Fibroblast of the aortic adventitia (primary cell): ENCODE data around the gene TMEM266. TPM values are rescaled to one million over a fixed set of nuclear protein-coding genes. Genes with fewer than 3 reads are reported as not detected.
"Not testable (repeated sequence)": the region's sequence is repeated elsewhere in the genome, so short reads cannot be mapped to it uniquely, and the experiment has no call there.

Source experiments
- DNase-seq: peaks from one replicate; pipeline ENCODE4 v3.0.0-alpha.2; 2010; ENCODE audit warnings: low read depth
- H3K4me3 ChIP-seq: 2 replicates; pipeline ENCODE4 v1.5.1; 2011; ENCODE audit warnings: low read depth, mild to moderate bottlenecking, control low read depth, low read length, moderate library complexity
- CTCF ChIP-seq: IDR thresholded peaks from 2 replicates; pipeline ENCODE4 v1.5.1; 2011; ENCODE audit warnings: mild to moderate bottlenecking, low read length, control low read depth, inconsistent platforms; ENCODE audit not compliant: insufficient read depth
- total RNA-seq: library from RNA; depleted of rRNA; stranded (reverse); fragments of >200 nt; gene quantifications from 2 replicates; pipeline ENCODE4 v1.2.3, GENCODE V29; 2012; ENCODE audit warnings: low replicate concordance

Gene TMEM266
- 0.09 TPM in 1 of 2 replicates, not detected in the other for total RNA-seq

- TF ChIP-seq CTCF: no peak
- peak within 1 kb of the TSS; percentile 61 for H3K4me3 ChIP-seq
- peak; percentile 15 for DNase-seq
Measured at GRCh38 chr15:76059320-76060117, at the start of gene TMEM266. Gene TMEM266 (plus strand): TSS chr15:76059985. CDS start chr15:76134264, 74,279 bp downstream.

- DNase-seq: peak; percentile 13
- no peak for TF ChIP-seq CTCF
- H3K4me3 ChIP-seq: no peak overlapping the region
Measured at GRCh38 chr15:76010613-76011012, 49.2 kb upstream of the TMEM266 start.

- TF ChIP-seq CTCF: no peak
- DNase-seq: peak; percentile 17
- H3K4me3 ChIP-seq: peak within 1 kb of the TSS; percentile 29
Measured at GRCh38 chr15:76011627-76012551, 47.9 kb upstream of the TMEM266 start, which contains the start of gene NRG4. Gene NRG4 (minus strand): TSS chr15:76012424. CDS start chr15:76011230, 1,194 bp downstream.

- DNase-seq: not testable (repeated sequence)
Measured at GRCh38 chr15:76013470-76013869, 46.3 kb upstream of the TMEM266 start.

GRCh38 chr15:76024021-76024768 is 35.6 kb upstream of the TMEM266 start:
- no peak for DNase-seq
- no peak overlapping the region for H3K4me3 ChIP-seq
- no peak for TF ChIP-seq CTCF

More at GRCh38 chr15:76013470-76013869, 46.3 kb upstream of the TMEM266 start:
- not testable (repeated sequence) for H3K4me3 ChIP-seq

- TF ChIP-seq CTCF: no peak
- H3K4me3 ChIP-seq: no peak overlapping the region
- DNase-seq: no peak
Measured at GRCh38 chr15:76032046-76032445, 27.7 kb upstream of the TMEM266 start.
